WI38 (cell line): ENCODE results near the gene TCF4.

ENCODE experiments used
- H3K4me3 ChIP-seq: 2 replicates; pipeline ENCODE4 v1.5.1; 2011; ENCODE audit warnings: low read depth, mild to moderate bottlenecking, control low read depth, low read length
- TF ChIP-seq, protein P1 (sequence below): IDR thresholded peaks from 2 replicates; pipeline ENCODE4 v1.5.1; 2012; ENCODE audit warnings: low read depth, mild to moderate bottlenecking, control low read depth, low read length

TCF4 gene

GRCh38 chr18:55585920-55586561 lies 2.0 kb downstream of the TCF4 start:
- TF ChIP-seq, protein P1, sequence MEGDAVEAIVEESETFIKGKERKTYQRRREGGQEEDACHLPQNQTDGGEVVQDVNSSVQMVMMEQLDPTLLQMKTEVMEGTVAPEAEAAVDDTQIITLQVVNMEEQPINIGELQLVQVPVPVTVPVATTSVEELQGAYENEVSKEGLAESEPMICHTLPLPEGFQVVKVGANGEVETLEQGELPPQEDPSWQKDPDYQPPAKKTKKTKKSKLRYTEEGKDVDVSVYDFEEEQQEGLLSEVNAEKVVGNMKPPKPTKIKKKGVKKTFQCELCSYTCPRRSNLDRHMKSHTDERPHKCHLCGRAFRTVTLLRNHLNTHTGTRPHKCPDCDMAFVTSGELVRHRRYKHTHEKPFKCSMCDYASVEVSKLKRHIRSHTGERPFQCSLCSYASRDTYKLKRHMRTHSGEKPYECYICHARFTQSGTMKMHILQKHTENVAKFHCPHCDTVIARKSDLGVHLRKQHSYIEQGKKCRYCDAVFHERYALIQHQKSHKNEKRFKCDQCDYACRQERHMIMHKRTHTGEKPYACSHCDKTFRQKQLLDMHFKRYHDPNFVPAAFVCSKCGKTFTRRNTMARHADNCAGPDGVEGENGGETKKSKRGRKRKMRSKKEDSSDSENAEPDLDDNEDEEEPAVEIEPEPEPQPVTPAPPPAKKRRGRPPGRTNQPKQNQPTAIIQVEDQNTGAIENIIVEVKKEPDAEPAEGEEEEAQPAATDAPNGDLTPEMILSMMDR, result no peak
- H3K4me3 ChIP-seq, result peak overlapping the region; percentile 79

GRCh38 chr18:55585065-55585919 lies 2.7 kb downstream of the TCF4 start:
- TF ChIP-seq, protein P1, result no peak
- peak overlapping the region; percentile 79 for H3K4me3 ChIP-seq

DNA sequence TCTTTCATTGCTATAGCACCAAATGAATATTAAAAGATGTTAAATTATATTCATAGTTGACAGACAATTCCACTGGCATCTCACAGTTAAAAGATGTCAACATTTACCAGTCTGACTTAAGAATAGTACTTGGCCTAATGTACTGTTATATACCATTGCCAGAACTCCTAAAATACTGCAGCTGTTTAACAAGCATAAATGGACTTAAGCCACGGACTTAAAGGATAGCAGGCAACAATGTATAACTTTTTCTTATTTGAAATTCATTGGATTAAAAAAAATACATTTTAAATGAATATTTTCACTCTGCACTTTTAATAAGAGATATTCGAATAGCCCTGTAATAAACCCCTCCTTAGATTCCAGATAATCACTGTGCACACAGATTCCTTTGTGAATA lies 3.8 kb downstream of the TCF4 start:
- no peak overlapping the region for H3K4me3 ChIP-seq

DNA sequence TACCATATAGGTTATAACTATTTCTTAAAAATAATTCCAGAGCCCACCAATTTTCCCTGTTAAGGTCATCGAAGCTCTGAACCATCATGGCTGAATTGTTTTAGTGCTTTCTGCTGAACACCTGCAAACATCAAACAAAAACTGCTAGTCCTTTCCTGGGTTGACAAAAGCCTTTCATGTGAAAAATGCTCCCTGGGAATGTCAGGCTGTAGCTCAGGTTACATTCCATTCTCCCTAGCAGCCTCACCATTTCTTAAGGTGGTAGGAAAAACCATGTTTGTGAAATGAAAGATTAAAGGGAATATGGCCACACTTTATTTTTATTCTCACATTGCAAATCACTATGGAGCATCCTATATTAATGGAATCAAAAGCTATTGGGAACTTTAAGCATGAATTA lies 5.7 kb downstream of the TCF4 start:
- TF ChIP-seq, protein P1, result no peak
- no peak overlapping the region for H3K4me3 ChIP-seq

More for the DNA sequence above, 3.8 kb downstream of the TCF4 start:
- TF ChIP-seq, protein P1, result no peak

GRCh38 chr18:55579501-55580270 lies 8.3 kb downstream of the TCF4 start:
- H3K4me3 ChIP-seq, result no peak overlapping the region
- TF ChIP-seq, protein P1, result no peak

GRCh38 chr18:55577812-55578539 lies 10.0 kb downstream of the TCF4 start:
- TF ChIP-seq, protein P1, result no peak
- H3K4me3 ChIP-seq, result no peak overlapping the region
